ENCODE data around the gene SLC36A4.
"Not testable (repeated sequence)": the region's sequence is repeated elsewhere in the genome, so short reads cannot be mapped to it uniquely, and the experiment has no call there.

Gene SLC36A4

DNA sequence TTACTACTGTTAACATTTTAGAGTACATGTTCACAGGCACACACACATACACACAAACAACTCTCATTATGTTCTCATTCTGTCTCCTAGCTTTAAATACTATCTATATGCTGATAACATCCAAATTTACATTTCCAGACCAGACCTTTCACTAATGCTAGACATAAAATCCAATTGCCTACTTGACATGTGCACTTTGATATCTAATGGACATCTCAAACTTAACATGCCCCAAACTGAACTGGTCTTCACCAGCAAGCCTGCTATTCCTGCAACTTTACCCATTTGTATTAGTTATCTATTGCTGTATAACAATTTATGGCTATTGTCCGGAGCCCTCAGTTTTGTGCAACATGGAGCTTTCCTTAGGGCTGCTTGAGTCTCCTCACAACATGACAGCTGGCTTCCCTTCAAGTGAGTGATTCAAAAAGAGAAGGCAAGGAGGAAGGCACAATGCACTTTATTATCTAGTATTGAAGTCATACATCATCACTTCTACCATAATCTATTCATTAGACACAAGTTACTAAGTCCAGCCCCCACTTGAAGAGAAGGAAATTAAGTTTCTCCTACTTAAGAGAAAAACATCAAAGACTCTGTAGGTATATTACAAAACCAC lies 3.0 kb downstream of the SLC36A4 start:
- DNase-seq (ENCODE audit: low read depth): no peak

DNA sequence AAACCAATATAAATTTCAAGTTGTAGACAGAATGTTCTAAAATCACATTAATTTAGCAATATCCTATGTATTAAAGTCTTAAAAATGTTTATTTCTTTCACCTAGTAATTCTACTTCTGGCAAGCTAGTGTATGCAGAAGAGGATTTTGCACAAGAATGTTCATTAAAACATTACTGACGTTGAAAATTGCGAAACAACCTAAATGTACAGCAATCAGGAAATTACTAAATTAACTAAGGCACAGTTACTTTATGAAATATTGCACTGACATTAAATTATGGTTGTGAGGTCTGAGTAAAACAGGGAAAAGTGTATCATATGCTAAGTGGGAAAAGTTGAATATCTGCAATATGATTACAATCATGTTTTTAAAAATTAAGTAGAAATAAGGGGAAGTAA lies 4.1 kb downstream of the SLC36A4 start:
- DNase-seq (ENCODE audit: low read depth): no peak

GRCh38 chr11:93192163-93192562 lies 5.6 kb downstream of the SLC36A4 start:
- DNase-seq (ENCODE audit: low read depth): no peak

GRCh38 chr11:93189462-93189861 lies 8.3 kb downstream of the SLC36A4 start:
- DNase-seq (ENCODE audit: low read depth): no peak

DNA sequence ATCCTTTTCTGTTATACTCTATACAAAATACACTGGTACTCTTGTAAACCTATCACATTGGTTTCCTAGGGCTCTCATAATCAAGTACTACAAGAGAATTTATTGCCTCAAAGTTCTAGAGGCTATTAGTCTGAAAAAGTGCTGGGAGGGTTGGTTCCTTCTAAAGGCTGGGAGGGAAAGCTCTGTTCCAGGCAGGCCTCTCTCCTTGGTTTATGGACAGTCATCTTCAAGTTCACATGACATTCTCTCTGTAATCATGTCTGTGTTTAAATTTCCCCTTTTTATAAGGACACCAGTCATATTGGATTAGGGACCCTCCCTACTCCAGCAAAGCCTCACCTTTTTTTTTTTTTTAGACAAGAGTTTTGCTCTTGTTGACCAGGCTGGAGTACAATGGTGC lies 9.1 kb downstream of the SLC36A4 start:
- DNase-seq (ENCODE audit: low read depth): no peak

GRCh38 chr11:93187290-93187689 lies 10.5 kb downstream of the SLC36A4 start:
- DNase-seq (ENCODE audit: low read depth): no peak

GRCh38 chr11:93177891-93178290 lies 19.9 kb downstream of the SLC36A4 start:
- DNase-seq (ENCODE audit: low read depth): not testable (repeated sequence)

DNA sequence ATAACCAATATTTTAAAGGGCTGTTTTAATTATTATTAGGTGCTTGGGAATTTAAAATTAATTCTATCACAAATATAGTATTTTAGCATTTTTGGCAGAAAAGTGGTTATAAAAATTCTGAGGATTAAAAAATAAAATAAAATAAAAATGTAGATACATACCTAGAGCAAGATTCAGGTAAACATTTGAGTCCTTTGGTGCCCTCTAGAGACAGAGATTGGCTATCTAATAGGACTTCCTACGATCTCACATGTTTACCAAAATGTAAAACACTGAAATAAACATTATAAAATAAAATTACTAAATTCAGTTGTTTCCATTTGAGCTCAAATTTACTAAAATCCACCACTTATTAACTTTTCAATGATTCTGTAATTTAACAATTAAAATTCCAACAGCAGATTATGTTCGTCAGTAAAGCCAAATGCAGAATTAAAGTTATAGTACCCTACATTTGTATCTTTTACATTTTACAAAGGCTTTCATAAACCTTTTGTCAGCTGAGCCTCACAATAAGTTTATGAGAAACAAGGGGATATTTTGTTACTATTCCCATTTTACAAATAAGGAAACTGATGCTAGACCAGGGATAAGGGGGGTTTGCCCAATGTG lies 27.7 kb downstream of the SLC36A4 start:
- DNase-seq (ENCODE audit: low read depth): peak; percentile 6

DNA sequence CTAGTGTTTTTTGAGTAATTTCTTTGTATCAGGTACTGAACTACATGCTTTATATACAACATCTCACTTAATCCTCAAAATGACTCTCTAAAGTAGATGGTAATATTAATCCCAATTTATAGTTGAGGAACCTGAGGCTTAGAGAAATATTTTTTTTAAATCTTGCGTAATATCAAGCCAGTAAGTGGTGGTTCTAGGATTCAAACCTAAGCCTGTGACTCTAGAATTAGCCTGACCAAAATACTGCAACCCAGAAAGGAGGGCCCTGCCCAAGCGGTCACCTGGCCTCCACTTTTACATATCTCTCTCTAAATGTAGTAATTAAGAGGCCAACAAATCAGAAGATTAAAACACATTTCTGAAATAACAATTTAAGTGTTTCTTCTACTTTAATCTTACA lies 28.6 kb downstream of the SLC36A4 start:
- DNase-seq (ENCODE audit: low read depth): no peak

DNA sequence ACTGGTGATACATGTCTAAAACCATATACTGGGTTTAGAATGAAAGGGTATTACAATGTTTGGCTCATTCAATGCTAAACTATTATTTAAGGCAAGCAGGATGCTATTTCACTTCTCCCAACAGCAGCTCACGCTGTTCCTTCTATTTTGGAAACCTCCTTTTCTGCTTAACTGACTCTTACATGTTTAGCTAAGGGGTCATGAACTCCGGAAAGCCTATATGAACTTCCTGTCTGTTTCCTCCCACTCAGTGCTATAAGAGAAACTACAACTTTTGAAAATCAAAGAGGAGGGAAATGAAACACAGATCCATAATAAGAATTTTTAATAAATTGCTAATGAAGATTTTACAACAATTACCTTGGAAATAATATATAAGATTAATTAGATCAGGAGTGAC lies 30.9 kb downstream of the SLC36A4 start:
- no peak for DNase-seq (ENCODE audit: low read depth)

DNA sequence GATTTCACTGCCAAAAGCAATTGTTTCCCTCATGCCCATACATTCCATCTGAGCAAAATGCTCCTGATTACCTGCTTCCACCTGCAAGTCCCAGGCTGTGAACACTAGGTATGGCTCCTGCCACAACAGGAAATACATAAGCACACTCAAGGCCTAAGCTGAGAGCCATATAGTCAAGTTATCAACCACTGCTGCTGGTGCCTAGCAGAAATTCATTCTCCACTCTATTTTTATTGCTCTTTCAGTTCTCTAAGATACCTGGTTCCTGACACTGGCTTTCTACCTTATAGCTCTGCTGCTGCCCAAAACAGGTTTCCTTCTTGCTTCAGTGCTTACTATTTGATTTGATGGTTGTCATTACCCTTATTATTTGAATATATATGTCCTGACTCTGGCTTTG lies 31.6 kb downstream of the SLC36A4 start:
- DNase-seq (ENCODE audit: low read depth): no peak

DNA sequence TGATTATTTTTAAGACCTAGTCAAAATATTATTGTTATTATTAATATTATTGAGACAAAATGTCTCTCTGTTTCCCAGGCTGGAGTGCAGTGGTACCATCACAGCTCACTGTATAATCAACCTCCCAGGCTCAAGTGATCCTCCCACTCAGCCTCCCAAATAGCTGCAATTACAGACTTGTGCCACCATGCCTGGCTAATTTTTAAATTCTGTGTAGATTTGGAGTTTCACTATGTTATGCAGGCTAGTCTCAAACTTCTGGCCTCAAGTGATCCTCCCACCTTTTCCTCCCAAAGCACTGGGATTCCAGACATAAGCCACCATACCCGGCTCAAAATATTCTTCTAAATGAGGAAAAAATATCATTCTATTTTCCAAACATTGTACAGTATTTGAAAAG lies 37.0 kb downstream of the SLC36A4 start:
- no peak for DNase-seq (ENCODE audit: low read depth)

- no peak for DNase-seq (ENCODE audit: low read depth)
These were observed 37.6 kb downstream of the SLC36A4 start for GRCh38 chr11:93160156-93160555.

DNA sequence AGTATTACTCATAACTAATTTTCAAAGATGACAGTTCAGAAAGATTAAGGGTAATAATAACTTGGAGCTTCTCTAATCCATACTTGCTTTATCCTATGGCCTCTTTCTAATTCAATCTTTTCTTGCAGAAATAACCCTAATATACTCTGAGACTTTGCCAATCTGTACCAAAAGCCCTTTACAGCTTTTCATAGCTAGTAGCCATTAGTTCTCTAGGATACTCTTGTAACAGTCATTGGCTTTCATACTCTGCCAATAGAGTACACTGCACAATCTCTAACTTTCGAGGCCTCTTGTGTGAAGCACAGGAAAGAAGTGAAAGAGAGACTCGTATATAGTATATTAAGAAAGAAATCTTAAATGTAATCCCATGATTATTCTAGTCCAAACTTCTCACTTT lies 38.1 kb downstream of the SLC36A4 start:
- no peak for DNase-seq (ENCODE audit: low read depth)

DNA sequence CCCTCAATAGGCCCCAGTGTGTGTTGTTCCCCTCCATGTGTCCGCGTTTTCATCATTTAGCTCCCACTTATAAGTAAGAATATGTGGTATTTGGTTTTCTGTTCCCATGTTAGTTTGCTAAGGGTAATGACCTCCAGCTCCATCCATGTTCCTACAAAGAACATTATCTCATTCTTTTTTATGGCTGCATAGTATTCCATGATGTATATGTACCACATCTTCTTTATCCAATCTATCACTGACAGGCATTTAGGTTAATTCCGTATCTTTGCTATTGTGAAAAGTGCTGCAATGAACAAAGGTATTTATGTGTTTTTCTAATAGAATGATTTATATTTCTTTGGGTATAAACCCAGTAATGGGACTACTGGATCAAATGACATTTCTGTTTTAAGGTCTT lies 42.1 kb downstream of the SLC36A4 start:
- no peak for DNase-seq (ENCODE audit: low read depth)

DNA sequence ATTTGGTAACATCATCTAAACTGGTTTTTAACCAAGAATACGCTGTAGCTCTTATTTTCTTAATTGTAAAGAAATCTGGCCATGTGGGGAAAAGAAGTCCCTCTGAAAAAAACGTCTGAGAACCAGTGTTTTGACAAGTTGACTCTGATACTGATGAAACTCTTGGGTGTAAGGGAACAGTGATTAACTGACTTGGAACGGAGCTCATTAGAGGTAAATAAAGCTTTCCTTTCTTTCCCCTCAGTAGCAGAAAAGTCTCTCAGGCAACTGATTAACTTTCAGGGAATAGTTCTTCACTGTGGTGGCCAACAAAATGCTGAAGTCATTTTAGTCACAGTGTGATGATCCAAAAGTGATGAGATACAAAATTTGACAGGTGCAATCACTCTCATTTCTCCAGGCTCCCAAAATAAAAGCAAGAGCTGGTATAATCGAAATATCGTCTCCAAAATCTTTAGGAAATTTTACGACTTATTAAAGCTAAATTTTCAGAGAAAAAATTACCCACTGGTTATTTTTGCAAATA lies 52.3 kb downstream of the SLC36A4 start:
- no peak for DNase-seq (ENCODE audit: low read depth)

GRCh38 chr11:93143800-93144199 lies 54.0 kb downstream of the SLC36A4 start:
- no peak for DNase-seq (ENCODE audit: low read depth)

- no peak for DNase-seq (ENCODE audit: low read depth)
These were observed 54.6 kb downstream of the SLC36A4 start for GRCh38 chr11:93143186-93143585.

DNA sequence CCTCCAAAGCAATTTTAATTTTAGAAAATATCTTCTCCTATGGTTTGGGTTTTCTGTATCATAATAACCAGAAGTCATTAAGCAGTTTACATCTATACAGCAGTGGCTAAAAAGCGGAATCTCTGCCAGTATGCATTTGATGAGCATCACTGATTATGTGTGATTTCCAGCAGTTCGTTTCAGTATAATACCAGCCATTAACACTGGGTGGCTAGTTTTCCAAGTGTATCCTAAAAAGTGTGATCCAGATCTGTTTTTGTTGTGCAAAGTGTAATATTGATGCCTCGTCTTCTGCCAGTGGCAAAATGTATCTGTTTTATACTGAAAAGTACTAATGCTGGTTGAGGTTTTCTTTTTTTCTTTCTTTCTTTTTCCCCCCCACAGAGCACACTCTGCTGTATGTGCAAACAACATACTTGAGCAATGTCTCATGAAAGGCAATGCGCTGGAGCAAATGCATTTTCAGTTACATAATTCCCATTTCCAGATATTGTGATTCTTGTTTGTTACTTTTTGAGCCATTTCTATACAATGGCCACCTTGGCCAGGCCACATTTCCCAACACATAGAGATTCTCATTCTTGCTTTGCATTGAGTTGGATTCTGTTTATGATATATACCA lies 64.2 kb downstream of the SLC36A4 start:
- no peak for DNase-seq (ENCODE audit: low read depth)

- no peak for DNase-seq (ENCODE audit: low read depth)
These were observed 65.0 kb downstream of the SLC36A4 start for GRCh38 chr11:93132836-93133235.

DNA sequence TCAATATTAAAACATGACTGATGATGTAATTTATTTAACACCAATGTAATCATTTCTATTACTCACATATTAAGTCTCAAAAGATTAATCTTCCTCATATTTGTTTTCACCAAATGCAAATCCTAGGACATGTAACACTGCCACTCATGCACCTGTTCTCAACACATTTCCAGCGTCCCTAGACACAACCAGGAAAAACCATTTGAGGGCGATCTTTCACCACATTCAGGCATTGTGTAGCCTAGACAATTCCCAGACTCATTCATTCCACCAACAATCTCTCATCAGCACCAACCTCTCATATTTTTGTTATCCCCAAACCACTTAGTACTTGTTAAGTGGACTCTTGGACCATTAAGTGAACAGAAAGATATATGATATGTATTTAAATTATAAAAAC lies 66.1 kb downstream of the SLC36A4 start:
- DNase-seq (ENCODE audit: low read depth): no peak

DNA sequence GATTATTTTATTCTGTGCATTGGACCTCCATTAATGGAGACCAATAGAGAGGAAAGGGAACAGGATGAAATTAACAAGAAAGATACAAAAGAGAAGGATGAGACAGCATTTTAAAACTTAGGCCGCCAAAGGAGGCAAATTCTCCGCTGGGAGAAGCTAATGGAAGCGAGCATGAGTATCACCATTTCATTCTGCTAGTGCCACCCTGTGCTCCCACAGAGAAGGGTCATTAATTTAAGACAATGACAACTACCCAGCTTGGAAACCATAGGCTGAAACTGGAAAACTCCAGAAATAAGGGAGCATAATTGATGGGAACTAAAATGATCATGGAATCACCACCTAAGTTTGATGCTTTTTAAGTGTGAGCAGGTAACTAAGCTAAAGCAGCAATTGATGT lies 69.2 kb downstream of the SLC36A4 start:
- DNase-seq (ENCODE audit: low read depth): no peak

DNA sequence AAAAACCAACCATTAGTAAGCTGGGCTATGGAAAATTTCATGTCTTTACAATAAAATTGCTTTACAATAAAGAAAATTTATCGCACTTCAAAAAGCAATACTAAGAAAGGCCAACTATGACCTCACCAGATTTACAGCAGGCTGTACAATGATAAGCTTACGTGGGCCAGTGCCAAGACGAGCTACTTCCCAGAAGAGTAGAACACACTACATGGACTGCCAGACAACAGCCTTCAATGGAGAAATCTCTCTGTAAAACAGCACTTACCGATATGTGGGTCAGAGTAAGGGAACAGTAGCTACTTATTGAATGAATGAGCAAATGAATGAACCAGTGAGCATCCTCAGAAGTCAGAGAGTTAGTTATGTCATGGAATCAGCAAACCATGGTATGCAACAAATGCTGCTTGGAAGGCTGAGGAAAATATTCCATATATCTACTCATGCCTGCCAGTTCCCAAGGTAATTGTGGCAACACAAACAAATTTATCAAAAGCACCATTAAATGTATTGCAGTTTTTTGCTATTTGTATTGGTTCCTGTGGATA lies 74.4 kb downstream of the SLC36A4 start:
- DNase-seq (ENCODE audit: low read depth): no peak
